ENCODE data around the gene PIGB.
"Not testable (repeated sequence)": the region's sequence is repeated elsewhere in the genome, so short reads cannot be mapped to it uniquely, and the experiment has no call there.

PIGB gene

GRCh38 chr15:55383687-55384086 is 64.7 kb downstream of the PIGB start:
- DNase-seq: no peak

GRCh38 chr15:55387027-55387426 is 68.0 kb downstream of the PIGB start:
- DNase-seq: no peak

- DNase-seq: peak; percentile 66
Measured at GRCh38 chr15:55389264-55389607, 70.2 kb downstream of the PIGB start.

GRCh38 chr15:55394694-55395093 is 75.7 kb downstream of the PIGB start:
- DNase-seq: no peak

GRCh38 chr15:55398243-55398642 is 79.2 kb downstream of the PIGB start:
- no peak for DNase-seq

- DNase-seq: not testable (repeated sequence)
Measured at GRCh38 chr15:55400050-55400449, 81.0 kb downstream of the PIGB start.

- DNase-seq: no peak
Measured at GRCh38 chr15:55401786-55402246, 82.8 kb downstream of the PIGB start.

GRCh38 chr15:55402707-55403106 is 83.7 kb downstream of the PIGB start:
- DNase-seq: peak; percentile 2

- peak; percentile 43 for DNase-seq
Measured at GRCh38 chr15:55403531-55403930, 84.5 kb downstream of the PIGB start.
